GM19372 (cell line): ENCODE measurements around the gene VDAC1.

Experiments used
- ATAC-seq: cut with Tn5 transposase; IDR thresholded peaks from one replicate; pipeline ENCODE4 v1.9.1; 2021; ENCODE audit warnings: mild to moderate bottlenecking, low read depth, moderate library complexity; ENCODE audit not compliant: unreplicated experiment

VDAC1 gene

GRCh38 chr5:133930813-133931090 is 74.0 kb downstream of the VDAC1 start:
- no peak for ATAC-seq

GRCh38 chr5:133930061-133930812 is 74.5 kb downstream of the VDAC1 start:
- peak; percentile 47 for ATAC-seq

- no peak for ATAC-seq
Observed at GRCh38 chr5:133928587-133929393, 76.0 kb downstream of the VDAC1 start.

- no peak for ATAC-seq
Observed at GRCh38 chr5:133927300-133928180, 77.2 kb downstream of the VDAC1 start.

GRCh38 chr5:133926489-133927299 is 78.1 kb downstream of the VDAC1 start:
- ATAC-seq, result no peak

GRCh38 chr5:133925866-133926488 is 78.8 kb downstream of the VDAC1 start:
- no peak for ATAC-seq

- no peak for ATAC-seq
Observed at GRCh38 chr5:133925269-133925668, 79.5 kb downstream of the VDAC1 start.

- ATAC-seq, result no peak
Observed at GRCh38 chr5:133924221-133924920, 80.4 kb downstream of the VDAC1 start.

GRCh38 chr5:133921979-133922378 is 82.8 kb downstream of the VDAC1 start:
- ATAC-seq, result no peak
